Tibial nerve (tissue), 4 donors: ENCODE results near the gene MAN2A2. TPM values are rescaled to one million over a fixed set of nuclear protein-coding genes. Genes with fewer than 3 reads are reported as not detected.

Experiments used
- DNase-seq, 2 donors: peaks; one replicate each; pipeline ENCODE4 v3.0.0-alpha.2; 2019; ENCODE audit warnings: low spot score in 2 of 2
- H3K27ac ChIP-seq, 4 donors: fragments of 200-600 bp; sonication (generic) in 3 of 4; one replicate each; pipeline ENCODE4 v1.5.1; 2017 to 2019; ENCODE audit warnings: mild to moderate bottlenecking in 1 of 4
- H3K27me3 ChIP-seq, 2 donors: fragments of 200-600 bp; sonication (generic) in 1 of 2; one replicate each; pipeline versions ENCODE4 v1.5.1 to v1.6.0; 2017 to 2019
- H3K36me3 ChIP-seq, 3 donors: fragments of 200-600 bp; sonication (generic); one replicate each; pipeline ENCODE4 v1.5.1; 2018 to 2019
- H3K4me1 ChIP-seq, 4 donors: fragments of 200-600 bp; sonication (generic) in 3 of 4; one replicate each; pipeline ENCODE4 v1.5.1; 2017 to 2019
- H3K4me3 ChIP-seq, 4 donors: fragments of 200-600 bp; sonication (generic) in 3 of 4; one replicate each; pipeline ENCODE4 v1.5.1; 2017 to 2019; ENCODE audit warnings: mild to moderate bottlenecking in 1 of 4, moderate library complexity in 1 of 4
- H3K9me3 ChIP-seq, 4 donors: fragments of 200-600 bp; sonication (generic) in 3 of 4; one replicate each; pipeline ENCODE4 v1.5.1; 2017 to 2019
- CTCF ChIP-seq, 5 experiments: fragments of 200-600 bp in 3 of 5; fragments of 450-650 bp in 2 of 5; sonication (generic) in 3 of 5; IDR thresholded peaks; one replicate each; pipeline ENCODE4 v1.5.1; 2016 to 2019; ENCODE audit warnings: antibody characterized with exemption in 5 of 5, mild to moderate bottlenecking in 3 of 5, moderate library complexity in 2 of 5
- EP300 ChIP-seq, 2 donors: sonication (generic); formaldehyde crosslinking; IDR thresholded peaks; one replicate each; pipeline ENCODE4 v1.6.1; 2017; ENCODE audit warnings: antibody characterized with exemption in 2 of 2, mild to moderate bottlenecking in 1 of 2
- POLR2A ChIP-seq, 2 donors: fragments of 450-650 bp; IDR thresholded peaks; one replicate each; pipeline ENCODE4 v1.6.1; 2017; ENCODE audit warnings: antibody characterized with exemption in 2 of 2, mild to moderate bottlenecking in 2 of 2, moderate library complexity in 2 of 2
- WGBS, 2 donors: methylation state at CpG; one replicate each; pipeline ENCODE4 v1.1.5; 2018; 5-methylcytosine and 5-hydroxymethylcytosine counted together
- total RNA-seq, 4 donors: library from RNA; depleted of rRNA; stranded (reverse); fragments of >200 nt; gene quantifications; one replicate each; pipeline ENCODE4 v1.1.0, GENCODE V29; 2016

Gene MAN2A2
- total RNA-seq, 4 donors from 2014 or later = 83.5 to 178 (median 128) TPM

GRCh38 chr15:90870354-90871138, 32.6 kb upstream of the MAN2A2 start:
- Histone ChIP-seq H3K4me3 (peak overlapping the region; percentile 71 to 99 (median 91)), H3K27ac (peak overlapping the region; percentile 93 to 97 (median 94)), H3K4me1 (peaks cover 0 to 60% (median 43%) of the 10 kb centered on the region in 4 donors), H3K27me3 (no peaks in the 10 kb centered on the region), H3K36me3 (peaks cover 0 to 2% (median 0%) of the 10 kb centered on the region in 3 donors), H3K9me3 (no peaks in the 10 kb centered on the region)
- no peak for DNase-seq
- no peak for TF ChIP-seq CTCF (IDR thresholded peaks at IDR 0.05)
- peak in 1 of 2 donors; percentile 14 for TF ChIP-seq EP300 (IDR thresholded peaks at IDR 0.05)
- TF ChIP-seq POLR2A (IDR thresholded peaks at IDR 0.05) = no peak
- WGBS, 2 donors = 28 to 31% methylated on average over 19 of the region's 19 CpGs

GRCh38 chr15:90871139-90871715, 31.9 kb upstream of the MAN2A2 start:
- Histone ChIP-seq H3K4me3 (peak overlapping the region; percentile 71 to 99 (median 91)), H3K4me1 (peaks cover 0 to 61% (median 43%) of the 10 kb centered on the region in 4 donors), H3K27me3 (no peaks in the 10 kb centered on the region), H3K27ac (peak overlapping the region; percentile 93 to 97 (median 94)), H3K9me3 (no peaks in the 10 kb centered on the region), H3K36me3 (peaks cover 0 to 9% (median 2%) of the 10 kb centered on the region in 3 donors)
- 1% methylated on average over 16 to 26 of the region's 71 CpGs for WGBS, 2 donors
- TF ChIP-seq CTCF (IDR thresholded peaks at IDR 0.05) = no peak
- TF ChIP-seq POLR2A (IDR thresholded peaks at IDR 0.05) = peak in 1 of 2 donors; percentile 11
- TF ChIP-seq EP300 (IDR thresholded peaks at IDR 0.05) = no peak
- no peak for DNase-seq

GRCh38 chr15:90871716-90872485, 31.2 kb upstream of the MAN2A2 start:
- 1 to 12% methylated on average over 4 to 17 of the region's 77 CpGs for WGBS, 2 donors
- TF ChIP-seq POLR2A (IDR thresholded peaks at IDR 0.05) (no peak), EP300 (IDR thresholded peaks at IDR 0.05) (no peak)
- H3K9me3 ChIP-seq = no peaks in the 10 kb centered on the region
- peaks cover 0 to 16% (median 8%) of the 10 kb centered on the region in 3 donors for H3K36me3 ChIP-seq
- peaks cover 0 to 61% (median 43%) of the 10 kb centered on the region in 4 donors for H3K4me1 ChIP-seq
- H3K27me3 ChIP-seq = no peaks in the 10 kb centered on the region
- no peak for DNase-seq
- peak overlapping the region; percentile 74 to 99 (median 91) for H3K4me3 ChIP-seq
- H3K27ac ChIP-seq = peak overlapping the region; percentile 93 to 97 (median 94)

GRCh38 chr15:90872486-90873184, 30.5 kb upstream of the MAN2A2 start:
- H3K4me1 ChIP-seq = peaks cover 0 to 61% (median 43%) of the 10 kb centered on the region in 4 donors
- no peaks in the 10 kb centered on the region for H3K9me3 ChIP-seq
- H3K4me3 ChIP-seq = peak overlapping the region; percentile 74 to 99 (median 91)
- peak overlapping the region; percentile 93 to 97 (median 94) for H3K27ac ChIP-seq
- DNase-seq = no peak
- WGBS, 2 donors = 18 to 25% methylated on average over 12 of the region's 12 CpGs
- H3K27me3 ChIP-seq = no peaks in the 10 kb centered on the region
- H3K36me3 ChIP-seq = peaks cover 0 to 23% (median 15%) of the 10 kb centered on the region in 3 donors
- TF ChIP-seq CTCF (IDR thresholded peaks at IDR 0.05) = no peak
- TF ChIP-seq POLR2A (IDR thresholded peaks at IDR 0.05) = peak in 1 of 2 donors; percentile 33
- TF ChIP-seq EP300 (IDR thresholded peaks at IDR 0.05) = peak in 1 of 2 donors; percentile 54
